Spleen (tissue), 7 donors: ENCODE data around the gene ENOX1.

Source experiments
- CTCF ChIP-seq, 11 experiments: fragments of 200-600 bp in 7 of 11; fragments of 450-650 bp in 4 of 11; sonication (generic) in 4 of 11; IDR thresholded peaks in 8 of 11; conservative IDR thresholded peaks in 3 of 11; 1 replicate in 7 of 11; 2 replicates in 4 of 11; pipeline versions ENCODE4 v1.4.0 to v1.8.0; 2016 to 2021; ENCODE audit warnings: antibody characterized with exemption in 11 of 11, inconsistent platforms in 4 of 11, mild to moderate bottlenecking in 1 of 11
- POLR2A ChIP-seq, 3 donors: fragments of 450-650 bp; IDR thresholded peaks; one replicate each; pipeline ENCODE4 v1.5.1; 2017; ENCODE audit warnings: antibody characterized with exemption in 3 of 3, mild to moderate bottlenecking in 1 of 3
- donor health status: DM: no; HTN: no; CAD: no; lungs with moderate emphysema.
- donor health status: DM: no; HTN: no; CAD: no.
- donor health status: DM: no; HTN: no; CAD: no.

GRCh38 chr13:43407023-43407581 is 379.7 kb downstream of the ENOX1 start:
- TF ChIP-seq POLR2A (IDR thresholded peaks at IDR 0.05) (no peak), CTCF (IDR thresholded peaks at IDR 0.05 in 8 of 11, conservative IDR thresholded peaks at IDR 0.05 in 3 of 11) (no peak)
